NK-92 (cell line): Measurements from ENCODE around the gene CRYAA.
"Not testable (repeated sequence)": the region's sequence is repeated elsewhere in the genome, so short reads cannot be mapped to it uniquely, and the experiment has no call there.

Experiments used
- DNase-seq: peaks from one replicate; lab custom pipeline; 2025; ENCODE audit not compliant: unreplicated experiment; lab: John Stamatoyannopoulos, UW

CRYAA gene

DNA sequence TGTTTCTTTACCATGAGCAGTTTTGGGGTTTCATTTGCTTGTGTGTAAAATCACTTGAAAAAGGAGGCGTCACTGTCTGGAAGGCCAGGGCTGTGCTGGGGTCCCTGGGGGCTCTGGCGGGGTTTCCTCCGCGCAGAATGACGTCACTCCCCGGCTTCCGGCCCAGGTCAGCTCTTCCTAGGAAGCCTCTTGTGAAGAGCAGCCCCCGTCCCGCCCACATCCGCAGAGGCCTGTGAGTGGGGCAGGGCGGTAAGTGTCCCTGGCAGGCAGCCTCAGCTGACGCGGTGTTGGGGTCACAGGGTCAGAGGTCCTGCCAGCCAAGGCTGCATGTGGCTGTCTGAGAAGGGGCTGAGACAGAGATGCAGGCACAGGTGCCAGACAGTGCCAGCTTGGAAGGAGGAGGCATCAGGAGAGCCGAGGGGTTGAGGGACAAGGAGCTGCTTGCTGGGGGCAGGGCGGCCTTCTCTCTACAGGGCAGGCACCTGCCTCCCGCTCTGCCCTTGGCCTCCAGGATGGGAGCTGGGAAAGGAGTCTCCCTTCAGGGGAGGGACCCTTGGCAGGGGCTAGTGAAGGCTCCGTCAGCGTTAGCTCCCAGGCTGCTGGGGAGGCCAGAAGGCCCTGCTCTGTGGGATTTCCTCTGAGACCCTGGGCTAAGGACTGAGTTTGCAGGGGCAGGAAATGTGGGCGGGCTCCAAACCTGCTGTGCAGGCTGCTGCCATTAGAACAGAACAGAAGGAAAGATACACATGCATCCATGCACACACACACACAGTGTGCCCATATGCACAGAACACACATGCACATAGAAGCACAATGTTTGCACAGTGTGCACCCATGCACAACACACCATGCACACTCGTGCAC is 8.5 kb downstream of the CRYAA start:
- not testable (repeated sequence) for DNase-seq

DNA sequence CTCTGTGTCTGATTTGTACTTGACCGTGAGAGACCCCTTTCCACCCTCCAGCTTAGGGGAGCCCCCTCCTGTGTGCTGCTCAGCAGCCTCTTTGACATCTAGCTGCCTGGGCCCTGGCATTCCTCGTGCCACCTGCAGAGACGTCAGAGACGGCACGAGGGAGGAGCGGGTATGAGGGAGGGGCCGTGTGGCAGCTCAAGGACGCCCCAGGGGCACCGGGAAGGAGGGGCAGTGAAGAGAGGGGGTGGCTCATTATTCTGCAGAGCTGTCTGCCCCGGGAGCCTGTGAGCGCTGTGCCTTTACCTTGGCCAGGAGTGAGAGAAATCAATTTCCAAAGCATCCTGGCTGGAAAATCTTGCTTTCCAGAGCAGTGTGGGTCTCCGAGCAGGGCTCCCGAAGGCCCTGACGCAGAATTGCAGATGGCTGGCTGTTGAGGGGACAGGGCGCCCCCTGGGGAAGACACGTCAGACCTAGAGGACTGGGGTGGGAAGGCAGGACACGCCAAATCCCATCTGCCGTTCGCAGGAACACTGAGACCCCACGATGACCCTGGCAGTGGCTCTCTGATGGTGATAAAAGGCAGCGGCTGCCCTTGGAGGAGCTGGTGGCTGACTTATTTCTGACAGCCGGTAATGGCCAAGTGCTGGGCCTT is 9.5 kb downstream of the CRYAA start:
- not testable (repeated sequence) for DNase-seq

DNA sequence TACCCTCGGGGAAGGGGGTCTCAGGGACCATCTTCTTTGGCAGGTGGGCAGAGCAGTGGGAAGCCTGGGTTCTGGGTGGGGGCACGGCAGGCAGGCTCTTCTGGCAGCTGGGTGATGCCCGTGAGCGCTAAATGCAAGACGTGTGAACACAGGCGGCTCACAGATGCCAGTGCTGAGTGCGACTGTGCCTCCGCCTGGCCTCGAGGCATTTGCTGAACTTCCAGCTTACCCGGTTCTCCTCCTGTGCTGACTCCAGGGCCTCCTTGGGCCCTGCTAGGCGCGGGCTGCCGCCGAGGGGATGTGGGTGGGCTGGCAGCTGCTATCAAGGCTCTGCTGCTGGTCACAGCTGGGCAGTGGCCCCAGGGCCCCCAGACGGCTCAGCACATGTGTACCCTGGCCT is 12.2 kb downstream of the CRYAA start:
- DNase-seq = not testable (repeated sequence)

DNA sequence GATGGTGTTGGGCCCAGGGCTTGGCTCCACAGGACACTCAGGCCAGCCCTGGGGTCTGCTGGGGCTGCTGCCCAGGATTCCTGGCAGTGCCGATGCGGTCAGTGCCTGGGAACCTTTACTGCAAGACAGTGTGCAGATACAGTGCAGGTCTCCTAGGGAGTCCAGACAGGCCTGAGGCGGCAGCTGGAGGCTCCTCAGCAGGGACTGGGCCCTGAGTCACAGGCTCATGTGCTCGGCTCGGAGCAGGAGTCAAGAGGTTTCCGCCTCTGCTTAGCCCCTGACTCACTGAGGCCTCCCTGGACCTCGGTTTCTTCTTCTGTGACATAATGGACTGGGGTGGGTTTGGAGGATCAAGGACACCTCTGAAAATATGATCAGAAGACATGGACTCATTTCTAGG is 18.5 kb downstream of the CRYAA start:
- not testable (repeated sequence) for DNase-seq

DNA sequence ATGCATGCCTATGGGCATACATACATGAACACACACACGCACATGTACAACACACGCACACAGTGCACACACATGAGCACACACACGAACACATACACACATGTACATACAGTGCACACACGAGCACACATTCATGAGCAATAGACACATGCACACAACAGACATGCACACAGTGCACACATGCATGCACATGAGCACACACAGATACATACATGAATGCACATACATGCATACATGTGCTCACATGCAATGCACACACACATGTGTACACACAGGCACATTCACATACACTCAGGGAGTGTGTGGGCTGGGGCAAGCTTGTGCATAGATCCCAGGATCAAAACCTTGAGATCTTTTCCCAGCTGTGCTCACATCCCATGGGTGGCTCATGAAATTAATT is 18.9 kb downstream of the CRYAA start:
- DNase-seq = no peak

DNA sequence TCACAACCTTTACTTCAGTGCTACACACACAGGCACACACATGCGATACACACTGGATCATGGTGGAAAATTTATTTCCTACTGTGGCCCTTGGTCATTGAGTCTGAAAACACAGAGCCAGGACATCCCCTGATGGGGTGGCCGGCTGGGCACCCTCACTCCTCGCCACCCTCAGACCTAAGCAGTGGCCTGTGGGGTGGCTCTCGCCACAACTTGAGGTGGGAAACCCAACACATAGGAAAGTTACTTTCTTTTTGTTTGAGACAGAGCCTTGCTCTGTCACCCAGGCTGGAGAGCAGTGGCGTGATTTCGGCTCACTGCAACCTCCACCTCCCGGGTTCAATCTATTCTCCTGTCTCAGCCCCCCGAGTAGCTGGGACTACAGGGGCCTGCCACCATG is 19.4 kb downstream of the CRYAA start:
- DNase-seq = no peak

DNA sequence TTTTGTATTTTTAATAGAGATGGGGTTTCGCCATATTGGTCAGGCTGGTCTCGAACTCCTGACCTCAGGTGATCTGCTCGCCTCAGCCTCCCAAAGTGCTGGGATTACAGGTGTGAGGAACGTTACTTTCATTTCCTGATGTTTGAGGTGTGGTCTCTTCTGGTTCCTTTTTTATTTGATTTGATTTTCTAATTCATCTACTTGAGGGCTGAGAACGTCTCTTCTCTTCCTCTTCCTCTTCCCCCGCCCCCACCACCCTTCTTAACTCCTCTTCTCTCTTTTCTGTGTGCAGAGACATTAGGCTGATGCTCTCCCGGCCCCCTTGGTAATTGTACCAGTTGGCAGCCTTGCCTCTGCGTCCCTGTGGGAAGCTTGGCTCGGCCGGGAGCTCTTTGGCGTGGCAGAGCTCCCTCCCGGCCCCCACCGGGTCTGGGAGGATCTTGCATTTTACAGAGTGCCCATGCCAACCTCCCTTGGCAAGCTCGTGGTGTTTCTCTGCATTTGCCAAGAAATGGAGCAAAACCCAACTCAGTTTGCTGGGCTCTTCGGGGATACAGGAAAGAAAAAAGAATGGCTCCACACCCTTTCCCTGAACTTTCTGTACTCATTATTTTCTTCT is 19.9 kb downstream of the CRYAA start:
- no peak for DNase-seq

DNA sequence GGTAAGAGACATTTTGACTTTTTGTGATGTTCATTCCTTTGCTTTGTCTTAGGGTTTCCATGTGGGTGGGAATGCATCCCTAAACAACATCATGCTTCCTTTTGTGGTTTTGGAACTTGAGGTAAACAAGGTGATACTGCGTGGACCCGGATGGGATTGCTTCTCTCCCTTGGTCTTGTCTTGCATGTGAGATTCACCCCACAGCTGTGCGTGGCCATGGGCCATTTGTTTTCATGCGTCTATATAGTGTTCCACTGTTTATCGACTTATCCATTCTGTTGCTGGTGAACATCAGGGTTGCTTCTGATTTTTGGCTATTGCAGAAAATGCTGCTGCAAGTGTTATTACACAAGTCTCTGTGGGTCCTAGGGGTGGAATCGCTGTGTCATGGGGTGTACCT is 21.1 kb downstream of the CRYAA start:
- DNase-seq = no peak

DNA sequence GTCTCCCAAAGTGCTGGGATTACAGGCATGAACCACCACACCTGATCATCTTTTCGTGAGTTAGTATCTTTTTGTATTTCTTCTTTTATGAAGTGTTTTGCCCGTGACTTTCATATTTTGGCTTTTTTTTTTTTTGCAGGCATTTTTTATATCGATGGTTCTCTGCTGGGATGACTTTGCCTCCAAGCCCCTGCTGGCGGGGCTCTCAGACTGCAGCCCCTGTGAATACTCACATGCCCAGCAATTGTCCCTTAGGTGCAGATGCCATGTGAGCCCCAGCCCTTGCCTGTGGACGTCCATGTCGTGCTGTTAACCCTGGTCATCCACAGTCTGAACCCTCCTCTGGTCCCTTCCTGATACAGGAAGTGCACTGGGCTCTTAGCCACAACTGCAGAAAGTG is 21.7 kb downstream of the CRYAA start:
- DNase-seq = no peak

DNA sequence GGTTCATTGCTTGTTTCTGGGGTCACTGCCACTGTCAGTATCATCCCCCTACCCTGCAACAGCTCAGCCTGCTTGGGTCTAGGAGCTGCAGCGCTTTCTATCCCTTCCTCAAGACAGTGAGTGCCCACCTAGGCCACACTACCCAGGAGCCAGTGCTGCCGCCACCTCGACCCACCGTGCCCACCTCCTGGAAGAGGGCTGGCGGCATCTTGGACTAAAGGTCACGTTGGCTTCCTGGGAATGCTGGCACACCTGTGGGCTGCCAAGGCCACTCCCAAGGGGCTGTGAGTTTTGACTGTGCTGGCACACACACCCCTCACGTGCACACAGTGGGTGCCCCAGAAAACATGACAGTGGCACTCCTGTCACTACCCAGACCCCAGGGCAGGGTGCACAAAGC is 22.1 kb downstream of the CRYAA start:
- no peak for DNase-seq

DNA sequence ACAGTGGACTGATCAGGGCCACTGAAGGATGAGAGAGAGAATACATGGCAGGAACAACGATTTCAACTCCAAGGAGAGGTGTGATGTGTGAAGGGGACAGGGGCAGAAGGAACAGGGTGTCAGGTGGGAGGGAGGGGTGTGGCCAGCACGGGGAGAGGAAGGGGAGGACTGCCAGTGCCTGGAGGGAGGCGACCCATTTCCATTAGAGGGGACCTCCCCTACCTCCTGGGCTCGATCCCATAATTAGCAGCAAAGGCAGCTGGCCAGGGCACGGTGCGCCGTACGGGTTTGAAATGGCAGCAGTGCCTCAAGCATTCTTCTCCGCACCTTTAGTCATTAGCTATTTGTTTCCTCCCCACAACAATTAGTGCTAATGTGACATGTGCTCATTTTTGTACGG is 22.7 kb downstream of the CRYAA start:
- no peak for DNase-seq

DNA sequence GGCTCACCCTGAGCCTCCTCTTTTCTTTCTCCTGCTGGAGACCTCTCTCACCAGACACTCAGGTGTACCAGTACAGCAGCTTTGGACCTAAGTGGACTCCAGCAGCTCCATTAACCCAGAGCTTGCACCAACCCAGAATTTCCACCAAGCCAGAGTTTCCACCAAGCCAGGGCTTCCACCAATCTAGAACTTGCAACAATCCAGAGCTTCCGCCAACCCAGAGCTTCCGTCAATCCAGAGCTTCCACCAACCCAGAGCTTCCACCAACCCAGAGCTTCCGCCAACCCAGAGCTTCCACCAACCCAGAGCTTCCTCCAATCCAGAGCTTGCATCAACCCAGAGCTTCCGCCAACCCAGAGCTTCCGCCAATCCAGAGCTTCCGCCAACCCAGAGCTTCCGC is 23.2 kb downstream of the CRYAA start:
- DNase-seq = no peak

DNA sequence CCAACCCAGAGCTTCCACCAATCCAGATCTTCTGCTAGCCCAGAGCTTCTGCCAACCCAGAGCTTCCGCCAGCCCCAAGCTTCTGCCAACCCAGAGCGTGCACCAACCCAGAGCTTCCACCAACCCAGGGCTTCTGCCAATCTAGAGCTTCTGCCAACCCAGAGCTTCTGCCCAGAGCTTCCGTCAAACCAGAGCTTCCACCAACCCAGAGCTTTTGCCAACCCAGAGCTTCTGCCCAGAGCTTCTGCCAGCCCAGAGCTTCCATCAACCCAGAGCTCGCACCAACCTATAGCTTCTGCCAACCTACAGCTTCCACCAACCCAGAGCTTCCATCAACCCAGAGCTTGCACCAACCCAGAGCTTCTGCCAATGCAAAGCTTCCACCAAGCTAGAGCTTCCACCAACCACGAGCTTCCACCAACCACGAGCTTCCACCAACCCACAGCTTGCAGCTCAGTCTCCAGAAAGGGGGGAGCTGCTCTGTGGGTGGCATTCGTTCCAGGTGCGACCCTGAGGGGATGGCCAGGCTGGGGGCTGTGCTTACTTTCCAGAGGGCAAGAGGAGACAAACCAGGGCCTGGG is 23.8 kb downstream of the CRYAA start:
- DNase-seq = no peak

DNA sequence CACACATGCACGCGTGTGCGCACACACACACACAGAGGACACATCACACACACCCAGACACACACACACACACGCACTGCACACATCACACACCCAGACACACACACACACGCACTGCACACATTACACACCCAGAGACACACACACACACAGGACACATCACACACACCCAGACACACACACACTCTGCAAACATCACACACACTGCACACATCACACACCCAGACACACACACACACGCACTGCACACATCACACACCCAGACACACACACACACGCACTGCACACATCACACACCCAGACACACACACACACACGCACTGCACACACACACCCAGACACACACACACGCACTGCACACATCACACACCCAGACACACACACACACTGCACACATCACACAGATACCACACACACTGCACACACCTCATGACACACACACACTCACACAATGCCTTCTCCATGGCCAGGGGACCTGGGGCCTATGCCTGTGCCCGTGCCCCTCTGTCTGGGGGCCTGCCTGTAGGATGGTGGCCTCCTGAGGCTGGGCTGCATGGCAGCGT is 24.4 kb downstream of the CRYAA start:
- DNase-seq = no peak

DNA sequence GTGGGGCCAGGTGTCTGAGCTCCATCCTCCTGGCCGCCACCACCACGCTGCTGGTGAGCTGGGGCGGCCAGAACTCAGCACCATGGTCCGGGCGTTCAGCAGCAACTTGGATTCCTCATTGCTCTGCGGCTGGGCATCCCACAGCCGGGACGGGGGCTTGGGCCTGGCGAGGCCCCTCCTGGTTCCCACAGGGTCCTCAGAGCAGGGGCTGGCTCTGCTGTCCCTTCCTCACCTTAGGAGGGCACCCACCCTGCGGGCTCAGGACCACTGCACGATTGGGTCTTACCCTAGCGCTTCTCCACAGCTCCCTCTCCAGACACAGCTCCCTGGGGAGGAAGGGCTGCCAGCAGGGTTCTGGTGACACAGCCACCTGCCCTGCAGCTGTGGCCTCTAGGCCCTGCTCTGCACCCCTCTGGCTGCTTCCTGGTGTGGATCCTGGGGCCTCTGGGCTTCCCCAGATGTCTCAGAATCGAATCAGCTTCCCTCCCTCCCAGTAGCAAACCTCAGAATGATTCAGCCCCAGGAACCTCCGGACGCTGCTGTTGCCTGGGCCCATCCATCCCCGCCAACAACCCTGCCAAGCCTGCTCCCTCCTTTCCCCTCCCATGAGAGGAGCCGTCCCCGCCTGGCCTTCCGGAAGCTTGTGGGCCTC is 25.0 kb downstream of the CRYAA start:
- DNase-seq = no peak

DNA sequence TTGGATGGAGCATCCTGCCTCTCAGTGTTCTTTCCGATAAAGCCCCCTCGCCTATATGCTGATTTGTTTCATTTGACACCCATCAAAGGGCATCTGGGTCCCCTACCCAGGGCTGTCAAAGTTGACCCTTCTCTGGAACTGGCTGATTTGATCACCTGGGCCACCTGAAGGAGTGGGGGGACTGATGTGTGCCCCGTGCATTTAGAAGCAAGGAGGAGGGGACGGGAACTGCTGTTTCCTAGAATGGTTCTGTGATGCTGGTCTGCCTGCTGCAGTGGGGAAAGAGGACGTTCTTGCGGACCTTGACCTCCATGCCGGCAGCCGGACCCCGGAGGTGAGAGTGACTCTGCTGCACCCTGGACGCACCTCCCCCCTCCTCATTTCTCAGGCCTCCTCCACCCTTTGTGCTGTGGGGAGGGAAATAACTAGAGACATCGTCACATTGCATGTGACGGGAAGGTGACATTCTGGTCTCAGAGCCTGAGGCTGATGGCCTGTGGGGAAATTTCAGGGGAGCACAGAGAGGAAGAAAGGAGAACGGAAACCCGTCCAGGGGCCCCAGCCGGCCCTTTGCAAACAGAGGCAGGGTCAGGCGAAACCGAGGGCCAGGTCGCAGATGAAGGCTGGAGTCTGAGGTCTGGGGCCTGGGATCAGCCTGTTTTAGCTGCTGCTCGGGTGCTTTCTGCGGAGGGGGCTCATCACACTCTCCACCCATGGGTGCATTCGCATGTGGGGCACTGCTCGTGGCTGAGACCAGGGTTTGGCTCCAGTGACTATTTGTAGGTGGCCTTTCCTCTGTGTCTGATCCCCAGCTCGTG is 25.7 kb downstream of the CRYAA start:
- no peak for DNase-seq

DNA sequence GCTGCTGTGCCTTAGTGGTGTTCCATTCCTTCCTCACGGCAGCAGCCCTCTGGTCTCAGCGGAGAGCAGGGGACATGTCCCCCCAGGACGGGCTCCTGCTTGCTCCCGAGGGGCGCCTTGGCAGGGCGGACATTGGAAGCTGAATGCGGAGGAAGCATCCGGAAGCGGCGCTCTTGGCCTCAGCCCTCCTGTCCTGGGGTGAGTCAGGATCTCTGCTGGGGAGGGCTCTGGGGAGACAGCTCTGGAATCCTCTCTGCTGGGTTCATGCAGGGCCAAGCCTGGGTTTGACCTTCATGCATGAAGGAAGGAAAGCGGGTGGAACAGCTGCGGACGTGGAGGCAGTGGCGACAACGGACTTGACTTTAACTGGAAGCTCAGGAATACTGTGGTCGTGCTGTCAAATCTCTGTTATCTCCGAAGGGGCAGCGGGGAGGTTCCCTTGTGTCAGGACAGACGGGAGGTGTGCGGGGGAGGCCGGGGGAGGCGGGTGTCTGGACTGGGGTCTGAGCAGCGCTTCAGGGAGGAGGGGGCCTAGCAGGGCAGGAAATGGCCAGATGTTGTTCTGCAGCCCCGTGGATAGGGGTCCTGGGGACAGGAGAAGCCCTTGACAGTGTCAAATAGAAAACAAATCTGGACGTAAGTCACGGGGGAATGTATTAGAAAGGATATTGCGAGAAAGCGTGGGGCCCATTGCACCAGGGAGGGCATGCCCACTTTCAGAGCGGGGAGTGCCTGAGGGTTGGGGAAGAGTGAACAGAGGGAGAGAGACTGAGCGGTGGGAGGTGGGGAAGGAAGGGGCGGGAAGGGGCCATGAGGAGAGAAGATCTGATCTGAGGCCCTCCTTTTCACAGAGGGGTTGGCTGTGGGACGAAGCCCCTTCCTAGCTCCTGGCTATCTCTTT is 26.6 kb downstream of the CRYAA start:
- DNase-seq = no peak

DNA sequence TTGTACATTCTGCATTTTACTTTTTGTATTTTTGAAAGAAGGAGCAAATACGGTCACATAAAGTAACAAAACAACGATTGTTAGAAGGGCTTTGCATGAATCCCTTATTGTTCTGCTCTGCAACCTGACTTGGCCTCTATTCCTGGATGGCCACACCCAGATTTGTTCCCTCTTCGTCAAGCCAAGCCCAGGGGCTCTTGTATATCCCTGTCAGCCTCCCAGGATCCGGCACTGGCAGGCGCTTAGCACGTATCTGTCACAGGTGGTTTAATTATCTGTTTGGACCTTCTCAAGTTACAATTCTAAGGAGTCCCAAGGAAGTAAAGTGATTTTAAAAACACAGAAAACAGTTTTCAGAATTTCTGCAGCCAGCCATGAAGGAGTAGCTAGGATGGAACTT is 28.0 kb downstream of the CRYAA start:
- no peak for DNase-seq

DNA sequence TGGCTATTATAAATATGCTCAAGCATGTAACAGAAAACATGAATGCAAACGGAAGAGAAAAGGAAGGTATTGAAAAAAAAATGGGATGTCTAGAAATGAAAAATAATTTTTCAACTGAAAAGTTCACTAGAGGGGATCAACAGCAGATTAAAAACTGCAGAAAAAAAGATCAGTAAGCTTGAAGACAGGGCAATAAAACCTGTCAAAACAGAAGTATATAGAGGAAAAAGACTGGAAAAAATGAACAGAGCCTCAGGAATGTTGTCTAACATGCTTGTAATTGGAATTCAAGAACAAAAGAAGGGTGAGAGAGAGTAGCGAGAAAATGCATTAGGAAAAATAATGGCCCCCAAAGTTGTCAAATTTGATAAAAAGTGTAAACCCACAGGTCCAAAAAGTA is 29.6 kb downstream of the CRYAA start:
- no peak for DNase-seq
